ENCODE data around the gene HOXC6.

- TF ChIP-seq, protein P1, sequence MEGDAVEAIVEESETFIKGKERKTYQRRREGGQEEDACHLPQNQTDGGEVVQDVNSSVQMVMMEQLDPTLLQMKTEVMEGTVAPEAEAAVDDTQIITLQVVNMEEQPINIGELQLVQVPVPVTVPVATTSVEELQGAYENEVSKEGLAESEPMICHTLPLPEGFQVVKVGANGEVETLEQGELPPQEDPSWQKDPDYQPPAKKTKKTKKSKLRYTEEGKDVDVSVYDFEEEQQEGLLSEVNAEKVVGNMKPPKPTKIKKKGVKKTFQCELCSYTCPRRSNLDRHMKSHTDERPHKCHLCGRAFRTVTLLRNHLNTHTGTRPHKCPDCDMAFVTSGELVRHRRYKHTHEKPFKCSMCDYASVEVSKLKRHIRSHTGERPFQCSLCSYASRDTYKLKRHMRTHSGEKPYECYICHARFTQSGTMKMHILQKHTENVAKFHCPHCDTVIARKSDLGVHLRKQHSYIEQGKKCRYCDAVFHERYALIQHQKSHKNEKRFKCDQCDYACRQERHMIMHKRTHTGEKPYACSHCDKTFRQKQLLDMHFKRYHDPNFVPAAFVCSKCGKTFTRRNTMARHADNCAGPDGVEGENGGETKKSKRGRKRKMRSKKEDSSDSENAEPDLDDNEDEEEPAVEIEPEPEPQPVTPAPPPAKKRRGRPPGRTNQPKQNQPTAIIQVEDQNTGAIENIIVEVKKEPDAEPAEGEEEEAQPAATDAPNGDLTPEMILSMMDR (IDR thresholded peaks at IDR 0.05) = no peak
- TF ChIP-seq POLR2A (IDR thresholded peaks at IDR 0.05) (no peak), POLR2AphosphoS5 (IDR thresholded peaks at IDR 0.05) (no peak), EP300 (IDR thresholded peaks at IDR 0.05) (no peak)
These were observed 16.3 kb downstream of the HOXC6 start for GRCh38 chr12:54044425-54045103.

Data from stomach (tissue), 4 donors.